ENCODE data around the gene C2orf15.
"Not testable (repeated sequence)": the region's sequence is repeated elsewhere in the genome, so short reads cannot be mapped to it uniquely, and the experiment has no call there.

- not testable (repeated sequence) for TF ChIP-seq POLR2AphosphoS5 (IDR thresholded peaks at IDR 0.05; ENCODE audit: low read depth, low read length); POLR2A (IDR thresholded peaks at IDR 0.05; ENCODE audit: control extremely low read depth in 1 of 2, low read depth in 2 of 2, low read length in 2 of 2); MAFK (IDR thresholded peaks at IDR 0.05; ENCODE audit: low read depth, low read length)
Observed at GRCh38 chr2:99135044-99135556, 6.4 kb upstream of the C2orf15 start.

All from H1 (cell line).